Stimulated activated CD4-positive, alpha-beta T cell treated with anti-CD3 and anti-CD28 coated beads, Interleukin-4, amount 100 ng/mL, for 24 hours (primary cell): ENCODE data around the gene GPR146.

Experiments
- DNase-seq: peaks from one replicate; pipeline ENCODE4 v3.0.0-alpha.2; 2020

The GPR146 gene

GRCh38 chr7:1095621-1096155 lies 51.3 kb downstream of the GPR146 start:
- DNase-seq: no peak

GRCh38 chr7:1096156-1097119 lies 52.1 kb downstream of the GPR146 start:
- DNase-seq: no peak

DNA sequence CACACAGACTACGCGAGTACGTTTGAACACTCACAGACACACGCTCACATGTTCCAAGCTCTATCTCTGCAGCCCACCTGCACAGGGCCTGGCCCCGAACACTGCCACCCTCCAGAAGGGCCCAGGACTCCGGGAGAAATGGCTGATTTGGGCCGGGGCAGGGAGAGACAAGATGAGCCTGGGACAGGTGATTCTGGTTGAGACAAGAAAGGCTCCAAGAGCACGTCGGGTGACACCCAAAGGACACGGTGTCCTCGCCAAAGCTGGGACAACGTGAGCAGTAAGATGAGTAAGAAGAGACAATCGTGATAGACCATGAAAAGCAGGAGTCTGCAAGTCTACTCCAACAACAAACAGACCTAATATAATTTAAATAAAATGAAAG lies 52.8 kb downstream of the GPR146 start:
- DNase-seq: no peak

DNA sequence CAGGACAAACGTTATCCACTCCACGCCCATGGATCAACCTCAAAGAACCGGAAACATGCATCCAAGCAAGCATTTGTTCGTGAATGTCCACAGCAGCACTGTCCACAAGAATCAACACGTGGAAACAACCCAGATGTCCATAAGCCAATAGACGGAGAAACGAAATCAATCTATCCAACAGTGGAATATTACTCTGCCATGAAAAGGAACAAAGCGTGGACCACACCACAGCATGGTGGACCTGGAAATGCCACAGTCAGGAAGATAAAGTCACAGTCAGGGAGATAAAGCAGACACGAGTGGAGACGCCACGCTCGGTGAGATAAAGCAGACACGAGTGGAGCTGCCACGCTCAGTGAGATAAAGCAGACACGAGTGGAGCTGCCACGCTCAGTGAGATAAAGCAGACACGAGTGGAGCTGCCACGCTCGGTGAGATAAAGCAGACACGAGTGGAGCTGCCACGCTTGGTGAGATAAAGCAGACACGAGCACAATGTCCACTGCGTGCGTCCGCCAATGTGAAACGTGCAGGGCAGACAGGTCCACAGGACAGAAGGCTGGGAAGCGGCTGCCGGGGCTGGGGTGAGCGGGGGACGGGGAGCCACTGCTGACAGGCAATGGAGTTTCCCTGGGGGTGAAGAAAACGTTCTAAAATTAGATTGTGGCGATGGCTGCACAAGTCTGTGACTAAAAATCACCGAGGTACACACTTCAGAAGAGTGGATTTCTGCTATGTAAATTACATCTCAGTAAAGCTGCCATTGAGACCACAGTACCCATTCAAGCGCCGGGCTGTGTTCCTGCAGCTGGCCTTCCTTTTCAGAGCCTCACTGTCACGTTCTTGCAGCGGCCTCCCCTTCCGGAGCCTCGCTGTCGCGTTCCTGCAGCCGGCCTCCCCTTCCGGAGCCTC lies 54.2 kb downstream of the GPR146 start:
- no peak for DNase-seq

- no peak for DNase-seq
These were observed 54.8 kb downstream of the GPR146 start for GRCh38 chr7:1099154-1099542.

DNA sequence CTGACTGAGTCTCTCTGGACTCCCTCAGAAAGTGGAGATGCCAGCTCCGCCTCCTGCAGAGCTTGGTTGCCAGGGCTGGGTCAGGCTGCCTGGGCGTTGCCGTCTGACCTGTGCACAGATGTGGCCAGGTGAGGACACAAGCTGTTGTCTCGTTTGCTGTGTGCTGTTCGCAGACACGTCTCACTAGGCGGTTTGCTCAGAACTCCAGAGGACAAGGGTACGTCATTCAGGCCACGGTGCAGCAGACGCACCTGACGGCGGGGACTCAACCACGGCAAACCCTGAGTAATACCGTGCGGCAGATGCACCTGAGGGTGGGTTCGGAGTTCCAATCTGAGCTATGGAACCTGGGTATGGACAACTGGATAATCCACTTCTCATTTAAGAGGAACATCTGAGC lies 55.3 kb downstream of the GPR146 start:
- no peak for DNase-seq

DNA sequence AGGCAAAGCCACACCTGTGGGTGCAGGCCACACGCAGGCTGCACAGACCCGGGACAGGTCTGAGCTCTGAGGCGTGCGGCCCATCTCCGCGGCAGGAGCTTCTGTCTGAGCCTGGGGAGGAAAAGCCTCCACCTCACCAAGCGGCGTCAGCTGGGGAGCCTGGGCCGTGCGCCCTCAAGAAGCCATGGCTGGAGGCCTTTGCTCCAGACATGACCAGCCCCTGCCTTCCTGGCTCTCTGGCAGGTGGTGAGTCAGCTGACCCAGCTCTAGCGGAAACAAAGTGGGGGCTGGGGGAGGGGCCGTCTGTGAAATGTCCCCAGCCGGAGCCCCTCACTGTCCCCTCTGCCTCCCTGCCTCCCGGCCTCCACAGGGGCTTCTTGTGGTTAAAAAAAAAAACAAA lies 56.0 kb downstream of the GPR146 start:
- DNase-seq: no peak

- DNase-seq: no peak
These were observed 56.7 kb downstream of the GPR146 start for GRCh38 chr7:1100834-1101562.

DNA sequence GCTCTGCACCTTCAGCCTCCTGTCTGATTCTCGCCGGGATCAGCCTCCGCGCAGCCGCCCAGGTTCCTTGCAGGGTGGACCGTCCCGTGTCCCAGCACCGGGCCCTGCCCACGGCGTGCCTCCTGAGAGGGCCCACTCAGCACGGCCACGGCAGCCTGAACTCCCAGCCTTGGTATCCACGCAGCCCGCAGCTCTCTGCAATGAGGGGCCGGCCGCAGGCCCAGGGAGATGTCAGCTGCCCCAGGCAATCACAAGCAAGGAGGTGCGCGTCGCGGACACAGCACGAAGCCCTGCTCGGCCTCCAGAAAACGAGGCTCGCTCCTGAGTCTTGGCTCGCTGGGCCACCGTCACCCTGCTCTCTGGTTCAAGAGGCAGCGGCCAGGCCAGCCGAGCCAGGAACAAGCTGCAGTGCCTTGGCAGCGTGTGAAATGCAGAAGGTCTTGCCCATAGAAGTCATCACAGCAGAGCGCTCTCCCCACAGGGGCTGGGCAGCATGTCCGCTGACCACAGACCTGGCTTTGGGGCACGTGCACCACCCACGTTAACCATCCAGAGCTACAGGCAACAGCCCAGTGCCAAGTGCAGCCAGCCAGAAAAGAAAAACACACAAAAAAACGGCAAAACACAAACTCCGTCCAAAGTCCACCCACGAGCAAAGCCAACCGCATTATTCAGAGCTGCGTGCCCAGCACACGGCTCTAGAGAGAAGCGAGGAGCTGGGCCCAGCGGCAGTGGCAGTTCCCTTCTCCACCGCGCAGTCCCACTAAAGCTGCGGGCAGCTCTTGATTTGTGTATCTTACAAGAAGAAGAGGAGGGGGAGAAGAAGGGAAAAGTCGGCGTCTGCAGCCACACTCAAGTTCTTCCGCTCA lies 57.5 kb downstream of the GPR146 start:
- no peak for DNase-seq

DNA sequence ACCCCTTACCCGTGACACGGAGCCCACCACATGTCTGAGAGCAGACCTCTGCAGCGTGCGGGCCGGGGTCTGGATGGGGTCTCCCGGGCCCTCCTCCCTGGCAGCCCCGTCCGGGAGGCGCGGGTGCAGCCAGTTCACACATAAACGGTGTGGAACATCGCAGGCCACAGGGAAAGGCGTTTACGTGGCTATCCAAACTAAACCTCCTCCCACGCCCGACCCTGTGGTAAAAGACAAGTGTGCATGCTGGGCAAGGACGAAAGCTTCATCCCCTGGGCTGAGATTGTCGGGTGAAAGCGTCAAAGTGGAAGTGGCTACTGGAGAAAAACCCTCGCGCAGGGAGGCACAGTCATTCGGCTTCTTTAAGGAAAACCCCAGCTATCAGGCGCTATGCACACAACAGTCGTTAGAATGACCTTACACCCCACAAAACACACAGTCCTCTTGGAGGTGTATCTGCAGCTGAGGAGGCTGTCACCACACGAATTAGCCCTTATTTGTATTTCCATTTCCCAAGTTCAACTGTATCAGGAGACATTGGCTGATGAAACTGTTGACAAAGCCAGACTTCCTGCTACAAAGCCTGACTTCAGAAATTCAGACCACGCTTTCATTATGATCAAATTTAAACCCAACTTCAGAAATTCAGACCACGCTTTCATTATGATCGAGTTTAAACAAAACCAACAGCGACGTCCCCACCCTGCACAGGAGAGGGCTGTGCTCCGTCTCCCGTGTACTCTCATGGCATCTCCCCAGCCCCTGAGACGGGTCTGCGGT lies 58.9 kb downstream of the GPR146 start:
- DNase-seq: peak; percentile 28

DNA sequence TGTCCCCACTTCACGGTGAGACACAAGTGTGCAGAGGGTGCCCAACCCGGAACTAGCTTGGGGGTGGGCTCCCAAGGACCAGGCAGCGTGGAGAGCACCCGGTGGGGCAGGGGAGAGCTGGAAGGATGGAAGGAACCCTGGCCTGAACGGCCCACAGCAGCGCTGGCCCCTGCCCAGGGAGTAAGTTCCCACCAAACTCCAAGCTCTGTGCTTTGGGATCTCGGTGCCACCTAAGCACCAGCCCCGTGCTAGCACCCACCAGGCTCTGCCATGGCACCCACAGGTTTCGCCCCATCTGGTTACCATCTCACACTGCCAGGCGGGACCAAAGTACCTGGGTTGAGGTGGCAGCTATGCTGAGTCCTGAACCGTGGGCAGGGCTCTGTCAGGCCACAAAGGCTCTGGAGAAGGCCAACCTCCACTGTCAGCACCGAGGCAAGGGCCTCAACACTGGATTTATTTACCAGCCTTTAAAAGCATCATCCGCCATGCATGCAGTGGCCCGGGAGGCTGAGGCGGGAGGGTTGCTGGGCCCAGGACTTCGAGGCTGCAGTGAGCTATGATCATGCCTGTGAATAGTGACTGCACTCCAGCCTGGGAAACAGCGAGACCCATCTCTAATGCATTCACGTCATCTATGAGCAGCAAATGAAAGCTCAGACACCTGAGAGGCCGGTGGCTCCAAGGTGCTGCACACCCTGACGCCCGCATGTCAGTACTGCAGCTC lies 59.6 kb downstream of the GPR146 start:
- DNase-seq: no peak

DNA sequence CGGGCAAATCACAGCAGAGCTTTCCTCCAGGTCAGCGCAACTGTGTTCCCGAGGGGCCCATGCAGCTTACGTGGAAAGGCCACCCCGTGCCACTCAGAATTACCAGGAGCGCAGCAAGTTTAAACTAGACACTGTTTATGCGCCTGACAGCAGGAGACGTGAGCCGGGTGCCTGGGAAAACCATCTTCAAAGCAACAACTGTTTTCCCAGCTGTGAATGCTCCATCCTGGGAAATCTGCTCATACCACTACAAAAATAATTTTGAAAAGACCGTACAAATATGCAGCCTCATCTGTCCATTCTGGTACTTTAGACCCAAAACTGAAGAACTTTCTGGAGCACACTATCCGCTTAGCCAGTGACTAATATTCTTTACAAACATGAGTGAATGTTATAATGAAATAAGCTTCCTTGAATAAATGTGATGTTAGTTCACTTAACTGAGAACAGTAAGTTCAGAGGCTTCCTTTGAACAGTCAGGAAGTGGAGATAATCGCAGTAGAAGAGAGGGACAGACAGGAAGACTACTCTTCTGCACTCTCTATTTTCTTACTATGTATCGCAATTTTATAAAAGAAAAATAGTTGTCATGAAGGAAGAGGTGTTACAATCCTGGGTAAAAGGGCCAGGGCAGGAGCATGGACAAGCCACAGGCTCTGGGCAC lies 60.3 kb downstream of the GPR146 start:
- no peak for DNase-seq

DNA sequence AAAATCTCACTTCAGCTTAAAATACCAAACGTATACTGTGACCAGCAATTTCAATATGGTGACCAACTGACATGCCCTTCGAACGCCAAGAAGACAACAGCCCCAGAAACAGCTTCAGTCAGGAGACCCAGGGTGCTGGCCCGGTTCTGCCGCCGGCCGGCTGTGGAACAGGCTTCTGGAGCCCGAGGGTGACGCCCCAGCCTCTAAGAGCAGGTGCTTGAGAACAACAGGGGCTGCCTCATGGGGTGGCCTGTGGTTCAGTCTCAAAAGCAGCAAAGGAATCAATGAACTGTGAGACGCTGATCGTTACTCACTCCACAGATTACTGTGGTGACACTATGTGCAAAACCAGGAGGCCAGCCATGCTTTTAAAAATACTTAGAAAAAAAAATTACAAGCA lies 60.8 kb downstream of the GPR146 start:
- DNase-seq: no peak

- DNase-seq: no peak
These were observed 61.9 kb downstream of the GPR146 start for GRCh38 chr7:1106063-1106792.

DNA sequence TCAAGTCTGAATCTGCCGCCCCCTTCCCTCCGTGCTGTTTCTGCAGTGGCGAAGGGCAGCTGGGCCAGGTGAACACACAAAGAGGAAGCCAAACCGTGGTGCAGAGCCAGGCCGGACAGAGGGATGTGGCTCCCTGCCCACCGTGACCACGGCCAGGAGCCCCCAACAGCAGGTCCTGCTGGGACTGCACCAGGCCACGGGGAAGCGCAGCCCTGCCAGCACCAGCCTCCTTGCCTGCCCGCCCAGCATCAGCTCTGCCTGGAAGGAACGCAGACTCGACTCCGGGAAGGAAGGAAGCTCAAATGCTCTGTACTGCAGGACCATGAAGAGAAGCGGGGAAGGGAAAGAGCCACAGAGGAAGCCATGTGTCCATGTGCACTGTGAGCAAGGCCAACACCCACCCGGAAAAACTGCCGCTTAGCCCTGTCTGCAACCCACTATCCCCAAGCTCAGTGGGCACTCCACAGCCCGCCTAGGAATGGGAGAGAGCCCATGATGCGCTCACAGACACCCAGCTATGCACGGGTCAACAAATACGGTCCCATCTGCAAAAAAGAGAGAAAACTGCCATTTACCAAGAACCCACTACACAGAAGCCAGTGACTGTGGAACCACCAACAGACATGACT lies 62.6 kb downstream of the GPR146 start:
- no peak for DNase-seq

GRCh38 chr7:1108264-1108920 lies 64.0 kb downstream of the GPR146 start:
- no peak for DNase-seq
